Esophagus mucosa (tissue), 1 donor: ENCODE measurements around the gene SAPCD1. TPM values are rescaled to one million over a fixed set of nuclear protein-coding genes. Genes with fewer than 3 reads are reported as not detected.

Experiments used
- ATAC-seq: fragments of 200-7000 bp; cut with Tn5 transposase; one replicate; pipeline ENCODE4 v1.9.1; 2020
- total RNA-seq: library from RNA; stranded (reverse); gene quantifications from one replicate; pipeline ENCODE4 v1.2.4, GENCODE V29; 2023
- donor health status: DM: yes; HTN: yes; CAD: no.

SAPCD1 gene
- 0.64 TPM for total RNA-seq

DNA sequence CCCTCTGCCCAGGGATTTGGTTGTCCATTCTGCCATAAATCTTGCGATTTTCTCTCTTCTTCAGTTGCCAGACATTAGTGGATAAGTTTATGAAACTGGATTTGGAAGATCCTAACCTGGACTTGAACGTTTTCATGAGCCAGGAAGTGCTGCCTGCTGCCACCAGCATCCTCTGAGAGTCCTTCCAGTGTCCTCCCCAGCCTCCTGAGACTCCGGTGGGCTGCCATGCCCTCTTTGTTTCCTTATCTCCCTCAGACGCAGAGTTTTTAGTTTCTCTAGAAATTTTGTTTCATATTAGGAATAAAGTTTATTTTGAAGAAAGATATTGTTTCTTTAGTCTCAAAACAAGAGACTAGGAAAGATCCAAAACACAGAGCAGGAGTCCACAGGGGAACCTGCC is at the start of gene SAPCD1:
Gene SAPCD1, plus strand, starts transcription at position 301 of the 400 bp plus-strand sequence. CDS start 399 bp downstream, outside the sequence.
- no peak for ATAC-seq

DNA sequence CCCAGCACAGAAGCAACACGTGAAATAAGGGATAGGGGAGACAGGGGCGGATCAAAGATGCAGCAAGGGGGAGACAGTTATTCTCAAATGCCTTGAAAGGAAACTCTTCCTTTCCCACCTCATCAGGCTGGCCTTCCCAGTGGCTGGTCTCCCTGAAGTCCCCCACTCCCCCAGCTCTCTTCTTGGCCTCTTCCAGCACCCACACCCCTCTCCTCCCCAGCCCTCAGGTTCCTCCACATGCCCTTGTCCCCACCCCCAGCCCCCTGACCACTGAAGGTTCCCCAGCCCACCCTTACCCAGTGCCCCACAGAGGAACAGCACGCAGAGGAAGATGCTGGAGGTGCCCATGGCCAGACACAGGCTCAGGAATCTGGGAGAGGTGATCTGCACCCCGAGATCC is 49.0 kb upstream of the SAPCD1 start:
- ATAC-seq, result no peak

DNA sequence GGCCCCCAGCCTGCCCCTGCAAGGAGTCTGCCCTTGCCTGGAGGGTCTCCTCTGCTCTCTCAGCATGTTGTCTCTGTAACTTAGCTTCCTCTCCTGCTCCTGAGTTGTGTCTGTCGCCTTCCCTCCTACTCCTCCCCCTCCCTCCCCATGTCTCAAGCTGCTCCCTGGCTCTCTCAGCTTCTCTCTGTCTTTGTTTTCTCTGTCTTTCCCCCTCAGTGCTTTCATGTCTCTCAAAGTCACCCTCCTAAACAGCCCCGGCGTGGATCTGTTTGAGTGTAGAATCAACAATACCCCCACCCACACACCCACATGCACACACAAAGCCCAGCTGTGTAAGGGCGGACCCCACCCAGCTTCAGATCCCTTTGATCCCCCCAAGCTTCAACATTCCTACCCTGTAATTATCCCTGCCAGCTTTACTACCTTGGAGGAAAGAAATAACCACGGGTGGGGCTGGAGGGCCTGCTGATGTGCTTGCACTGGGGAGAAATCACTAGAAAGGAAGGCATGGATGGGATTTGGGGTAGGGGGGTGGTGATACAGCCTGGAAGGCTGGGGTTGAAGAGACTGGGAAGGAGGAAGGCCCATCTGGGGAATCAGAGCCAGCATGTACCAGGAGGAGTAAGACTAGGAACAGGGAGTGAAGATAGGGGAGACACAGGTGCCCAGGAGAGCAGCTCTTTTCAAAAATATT is 48.3 kb upstream of the SAPCD1 start:
- no peak for ATAC-seq

DNA sequence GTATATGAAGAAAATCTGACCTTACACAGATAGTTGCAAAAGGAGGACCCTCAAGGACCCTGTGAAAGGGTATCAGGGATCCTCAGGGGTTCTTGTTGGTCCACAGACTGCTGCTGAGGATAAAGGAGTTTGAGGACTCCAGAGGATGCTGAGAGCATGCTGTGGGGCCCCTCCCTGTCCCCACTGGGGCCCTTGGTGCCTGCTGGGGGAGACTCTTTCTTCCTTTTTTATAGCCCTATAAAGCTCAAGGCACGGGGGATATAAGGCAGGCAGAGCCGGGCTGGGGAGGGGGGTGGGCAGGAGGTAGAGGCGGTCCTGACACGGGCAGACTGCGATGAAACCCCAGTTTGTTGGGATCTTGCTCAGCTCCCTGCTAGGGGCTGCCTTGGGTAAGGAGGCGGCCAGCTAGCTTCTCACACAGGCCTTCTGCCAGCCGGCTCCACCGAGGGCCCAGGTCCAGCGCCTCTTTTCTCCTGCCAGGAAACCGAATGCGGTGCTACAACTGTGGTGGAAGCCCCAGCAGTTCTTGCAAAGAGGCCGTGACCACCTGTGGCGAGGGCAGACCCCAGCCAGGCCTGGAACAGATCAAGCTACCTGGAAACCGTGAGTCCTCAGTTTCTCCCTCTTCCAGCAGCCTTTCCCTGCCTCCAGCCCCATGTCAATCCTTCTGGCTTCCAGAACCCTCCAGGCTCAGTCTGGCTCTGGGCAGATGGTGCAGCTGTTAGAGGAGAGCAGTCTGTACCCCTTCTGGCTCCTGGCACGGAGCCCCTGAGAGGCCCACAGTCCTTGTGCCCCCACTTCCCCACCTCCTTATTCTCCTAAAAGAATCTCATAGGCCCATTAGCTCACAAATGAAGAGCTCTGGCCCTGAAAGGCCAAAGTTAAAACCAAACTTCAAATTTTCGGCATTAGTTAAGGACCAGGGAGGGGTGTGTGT is 47.2 kb upstream of the SAPCD1 start, which contains the start of gene LY6G6D:
Gene LY6G6D, plus strand, starts transcription at position 327 of the 937 bp plus-strand sequence. Its CDS starts 8 bp downstream, at position 335.
- no peak for ATAC-seq

DNA sequence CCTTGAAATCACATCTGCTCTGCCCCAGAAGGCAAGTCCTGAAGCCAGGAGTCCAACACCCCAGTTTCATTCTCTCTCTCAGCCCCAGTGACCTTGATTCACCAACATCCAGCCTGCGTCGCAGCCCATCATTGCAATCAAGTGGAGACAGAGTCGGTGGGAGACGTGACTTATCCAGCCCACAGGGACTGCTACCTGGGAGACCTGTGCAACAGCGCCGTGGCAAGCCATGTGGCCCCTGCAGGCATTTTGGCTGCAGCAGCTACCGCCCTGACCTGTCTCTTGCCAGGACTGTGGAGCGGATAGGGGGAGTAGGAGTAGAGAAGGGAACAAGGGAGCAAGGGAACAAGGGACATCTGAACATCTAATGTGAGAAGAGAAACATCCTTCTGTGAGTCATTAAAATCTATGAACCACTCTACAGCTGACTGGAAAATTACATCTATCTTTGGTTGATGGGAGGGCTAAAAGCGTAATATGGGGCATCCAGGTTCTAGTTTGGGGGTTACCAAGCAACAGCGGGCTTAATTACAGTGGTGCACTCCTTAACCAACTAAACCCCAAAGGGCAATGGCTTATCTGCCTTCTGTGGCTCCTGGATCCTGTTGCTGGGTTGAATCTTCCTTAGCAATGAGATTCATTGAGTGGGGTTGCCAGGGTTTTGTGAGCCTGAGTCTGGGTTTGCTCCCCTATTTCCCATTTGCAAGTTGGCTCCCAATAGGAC is 44.8 kb upstream of the SAPCD1 start:
- ATAC-seq, result peak; percentile 42

DNA sequence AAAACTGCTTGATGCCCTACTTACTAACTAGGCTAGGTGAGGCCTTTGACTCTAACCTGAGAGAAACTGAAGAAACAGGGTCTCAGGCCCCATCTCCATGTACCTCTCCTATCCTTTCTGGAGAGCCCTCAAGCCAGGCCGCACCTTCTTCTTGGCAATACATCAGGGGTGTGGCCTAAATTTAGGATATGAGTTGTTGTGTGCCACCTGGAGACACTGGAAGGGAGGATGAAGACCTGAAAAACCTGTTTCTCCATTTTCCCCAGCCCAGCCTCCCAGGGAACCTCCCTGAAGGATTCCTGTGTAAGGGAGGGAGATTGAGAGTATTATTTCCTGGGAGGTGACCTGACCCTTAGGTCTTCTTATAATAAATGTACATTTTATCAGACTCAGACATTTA is 44.2 kb upstream of the SAPCD1 start:
- peak; percentile 80 for ATAC-seq

DNA sequence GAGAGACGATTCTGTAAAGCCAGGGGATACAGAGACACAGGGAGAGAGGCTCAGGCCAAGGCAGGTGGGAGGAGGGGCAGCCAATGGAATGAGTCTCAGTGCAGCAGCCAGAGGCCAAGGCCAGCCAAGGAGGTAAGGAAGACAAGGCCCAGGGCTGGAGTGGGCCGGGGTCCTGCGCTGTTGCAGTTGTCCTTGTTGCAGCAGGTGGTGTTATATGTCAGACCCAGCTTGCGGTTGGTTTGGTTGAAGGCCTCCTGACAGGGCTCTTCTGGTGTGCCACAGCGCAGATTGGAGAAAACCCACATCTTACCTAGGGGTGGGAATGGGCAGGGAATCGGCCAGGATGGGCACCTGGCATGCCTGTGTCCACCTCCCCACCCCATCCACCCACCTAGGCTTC is 43.5 kb upstream of the SAPCD1 start:
- ATAC-seq, result no peak

DNA sequence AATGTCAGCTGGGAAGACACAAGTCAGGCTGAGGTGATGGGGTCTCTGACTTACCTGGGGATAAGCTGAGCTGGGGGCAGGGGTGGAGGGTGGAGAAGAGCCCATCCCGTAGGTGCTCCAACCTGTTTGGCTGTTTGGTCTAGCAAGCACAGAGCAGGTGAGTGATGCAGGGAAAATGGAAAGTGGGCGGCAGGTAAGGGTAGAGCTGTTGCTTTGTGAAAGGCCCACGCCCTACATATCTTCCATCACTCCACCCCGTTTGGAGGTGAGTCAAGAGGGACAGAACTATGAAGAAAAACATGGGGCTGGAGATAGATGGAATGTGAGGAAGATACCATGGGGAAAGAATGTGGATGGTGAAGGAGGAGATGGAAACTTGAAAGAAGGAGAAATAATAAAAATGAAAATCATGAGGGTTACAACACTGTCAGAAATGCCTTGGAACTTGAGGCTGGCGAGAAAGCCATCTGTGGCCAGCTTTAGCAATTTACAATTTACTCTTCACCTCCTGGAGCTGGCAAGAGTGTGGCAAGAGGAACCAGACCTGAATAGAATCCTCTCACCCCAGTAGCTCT is 42.2 kb upstream of the SAPCD1 start:
- peak; percentile 83 for ATAC-seq

DNA sequence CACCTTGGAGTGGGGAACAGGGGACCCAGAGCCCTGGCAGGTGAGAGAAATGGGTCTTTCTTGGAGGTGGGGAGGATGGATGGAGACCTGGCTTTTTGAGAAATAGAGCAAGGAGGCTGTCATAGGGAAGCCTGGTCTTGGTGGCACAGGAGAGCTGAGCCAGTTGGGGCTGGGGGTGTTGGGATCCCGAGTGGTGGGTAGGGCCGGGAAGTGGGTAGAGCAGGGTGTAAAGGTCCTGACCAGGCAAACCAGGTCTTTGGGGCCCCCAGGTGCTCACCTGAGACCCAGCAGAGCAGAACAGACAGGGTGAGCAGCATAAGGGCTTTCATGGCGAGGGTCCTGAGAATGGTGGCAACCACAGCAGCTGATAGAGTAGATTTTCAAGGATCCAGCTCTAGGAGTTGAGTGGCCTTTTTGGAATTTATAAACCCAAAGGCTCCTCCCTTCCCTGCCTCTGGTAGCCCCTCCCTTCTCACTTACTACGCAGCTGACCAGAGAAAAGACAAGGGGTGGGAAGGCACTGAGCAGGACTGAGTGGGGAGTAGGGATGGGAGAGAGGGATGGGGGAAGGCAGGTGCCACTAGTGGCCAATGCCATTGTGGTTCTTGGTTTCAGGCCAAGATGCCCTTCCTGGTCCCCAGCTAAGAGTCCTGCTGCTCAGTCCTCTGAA is 41.0 kb upstream of the SAPCD1 start, which contains the start of gene LY6G6C:
Gene LY6G6C, minus strand, starts transcription at position 396 of the 670 bp plus-strand sequence. Its CDS starts 67 bp downstream, at position 329.
- no peak for ATAC-seq

DNA sequence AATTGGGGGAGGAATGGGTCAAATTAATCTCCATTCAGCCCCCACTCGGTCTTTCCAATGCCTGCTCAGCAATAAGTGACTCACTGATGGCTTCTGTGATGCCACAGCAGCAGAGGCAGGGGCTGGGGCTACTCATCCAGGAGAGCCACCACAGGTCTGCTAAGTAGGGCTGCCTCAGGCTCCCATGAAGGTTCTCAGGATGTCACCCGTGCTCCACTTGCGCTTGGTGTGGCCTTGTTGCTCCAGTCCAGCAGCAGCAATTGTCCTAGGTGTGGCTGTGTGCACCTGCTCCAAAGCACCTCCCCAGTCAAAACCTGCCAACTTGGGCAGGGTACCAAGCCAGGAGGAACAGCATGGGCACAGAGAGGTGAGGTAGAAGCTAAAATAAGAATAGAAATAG is 40.3 kb upstream of the SAPCD1 start:
- no peak for ATAC-seq

DNA sequence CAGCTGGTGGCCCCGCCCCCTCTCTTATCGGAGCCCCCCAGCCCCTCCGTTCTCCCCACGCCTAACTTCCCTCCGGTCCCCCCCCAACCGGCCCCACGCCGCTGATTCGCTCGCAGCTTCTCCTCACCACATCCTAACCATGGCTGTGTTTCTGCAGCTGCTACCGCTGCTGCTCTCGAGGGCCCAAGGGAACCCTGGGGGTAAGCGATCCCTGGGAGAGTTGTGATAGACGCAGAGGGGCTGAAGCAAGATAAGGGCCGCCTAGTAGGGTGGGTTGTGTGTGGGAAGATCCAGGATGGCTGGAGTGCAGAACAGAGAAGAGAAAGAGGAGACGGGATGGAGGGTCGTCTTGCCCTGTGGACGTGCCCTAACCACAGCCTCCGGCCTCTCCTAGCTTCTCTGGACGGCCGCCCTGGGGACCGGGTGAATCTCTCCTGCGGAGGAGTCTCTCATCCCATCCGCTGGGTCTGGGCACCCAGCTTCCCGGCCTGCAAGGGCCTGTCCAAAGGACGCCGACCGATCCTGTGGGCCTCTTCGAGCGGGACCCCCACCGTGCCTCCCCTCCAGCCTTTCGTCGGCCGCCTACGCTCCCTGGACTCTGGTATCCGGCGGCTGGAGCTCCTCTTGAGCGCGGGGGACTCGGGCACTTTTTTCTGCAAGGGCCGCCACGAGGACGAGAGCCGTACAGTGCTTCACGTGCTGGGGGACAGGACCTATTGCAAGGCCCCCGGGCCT is 39.0 kb upstream of the SAPCD1 start, which contains the start of gene MPIG6B:
Gene MPIG6B, plus strand, starts transcription at position 129 of the 735 bp plus-strand sequence. Its CDS starts 11 bp downstream, at position 140.
- no peak for ATAC-seq

DNA sequence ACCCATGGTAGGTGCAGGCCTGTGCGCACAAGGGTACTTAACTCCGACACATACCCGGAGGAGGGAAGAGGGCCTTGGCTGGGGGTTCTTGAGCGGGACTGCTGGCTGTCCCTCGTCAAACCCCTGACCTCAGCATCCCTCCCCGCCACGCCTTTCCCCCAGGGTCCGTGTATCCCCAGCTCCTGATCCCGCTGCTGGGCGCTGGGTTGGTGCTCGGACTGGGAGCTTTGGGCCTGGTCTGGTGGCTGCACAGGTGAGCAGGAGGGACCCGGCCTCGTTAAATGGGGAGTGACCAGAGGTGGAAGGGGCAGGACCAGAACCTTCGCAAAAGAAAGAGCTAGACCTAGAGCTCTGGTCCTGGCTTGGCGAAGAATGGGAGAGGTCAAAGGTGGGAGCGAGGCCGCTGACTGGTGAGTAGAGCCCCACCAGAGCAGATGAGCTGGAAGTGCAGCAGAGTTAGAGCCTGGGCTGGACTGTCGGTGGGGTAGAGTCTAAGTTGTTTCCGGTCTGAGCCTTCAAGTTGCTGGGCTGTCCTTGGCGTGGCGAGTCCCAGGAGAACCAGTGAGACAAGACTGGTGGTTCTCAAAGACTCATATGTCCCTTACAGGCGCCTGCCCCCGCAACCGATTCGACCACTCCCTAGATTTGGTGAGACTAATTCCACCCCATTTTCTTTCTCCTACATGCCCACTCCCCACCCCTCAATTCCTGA is 38.3 kb upstream of the SAPCD1 start:
- no peak for ATAC-seq

DNA sequence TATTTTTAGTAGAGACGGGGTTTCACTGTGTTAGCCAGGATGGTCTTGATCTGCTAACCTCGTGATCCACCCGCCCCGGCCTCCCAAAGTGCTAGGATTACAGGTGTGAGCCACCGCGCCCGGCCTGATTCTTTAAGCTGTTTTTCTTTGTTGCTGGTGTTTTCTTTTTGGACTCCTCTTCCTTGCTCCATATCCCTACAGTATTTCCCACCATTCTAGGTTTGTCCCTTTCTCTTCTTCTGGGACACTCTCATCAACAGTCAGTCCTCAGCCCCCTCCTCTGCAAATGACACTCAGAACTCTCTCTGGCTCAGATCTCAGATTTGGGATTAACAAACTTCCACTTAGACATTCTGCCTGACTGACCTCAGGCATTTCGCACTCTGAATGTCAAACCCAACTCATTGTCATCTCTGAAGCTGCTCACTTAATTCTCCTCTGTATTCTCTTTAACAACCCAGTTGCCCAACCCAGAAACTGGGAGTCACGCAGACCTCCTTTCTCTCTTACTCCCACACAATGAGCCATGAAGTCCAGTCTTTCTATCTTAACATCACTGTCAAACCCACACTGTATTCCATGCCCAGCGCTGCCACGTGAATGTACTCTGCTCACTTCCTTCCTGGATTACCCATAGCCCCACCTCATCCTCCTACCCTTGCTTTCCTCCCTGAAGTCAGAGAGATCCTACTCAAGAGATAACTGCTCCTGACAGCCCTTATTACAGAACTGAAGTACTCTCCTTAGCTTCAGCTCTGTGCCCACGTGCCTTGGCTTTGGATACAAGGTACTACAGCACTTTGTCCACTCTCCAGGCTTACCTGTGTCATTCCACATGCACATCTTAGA is 36.7 kb upstream of the SAPCD1 start:
- no peak for ATAC-seq

DNA sequence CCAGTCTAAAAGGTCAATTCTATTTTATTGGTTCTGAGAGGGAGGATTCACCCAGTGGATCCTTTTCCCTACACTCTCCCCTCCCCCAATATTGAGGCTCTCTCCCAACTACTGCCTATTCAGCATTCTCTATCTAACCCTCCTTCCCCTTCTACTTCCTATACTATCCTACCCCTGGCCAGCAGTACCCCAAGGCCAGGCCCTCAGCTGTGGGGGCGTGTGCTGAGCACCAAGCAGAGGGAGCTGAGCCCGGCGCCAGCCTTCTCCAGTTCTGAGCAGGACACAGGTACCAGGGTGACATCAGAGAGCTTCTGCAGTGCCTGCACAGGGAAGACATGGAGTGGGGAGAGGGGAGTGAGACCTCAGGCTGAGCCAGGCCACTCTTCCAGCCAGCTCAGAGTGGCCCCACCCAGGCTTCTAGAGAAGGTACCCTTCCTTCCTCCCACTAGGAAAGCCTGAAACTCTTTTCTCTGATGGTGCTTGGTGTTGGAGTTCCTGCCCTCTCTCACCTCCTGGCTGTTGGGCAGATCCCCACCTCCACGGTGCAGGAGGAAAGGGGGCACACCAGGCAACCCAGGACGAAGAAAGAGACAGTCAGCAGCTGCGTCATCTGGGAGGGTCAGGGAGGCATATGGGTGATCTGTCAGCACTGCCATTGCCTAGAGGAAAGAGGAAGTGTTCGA is 35.3 kb upstream of the SAPCD1 start:
- ATAC-seq, result no peak

DNA sequence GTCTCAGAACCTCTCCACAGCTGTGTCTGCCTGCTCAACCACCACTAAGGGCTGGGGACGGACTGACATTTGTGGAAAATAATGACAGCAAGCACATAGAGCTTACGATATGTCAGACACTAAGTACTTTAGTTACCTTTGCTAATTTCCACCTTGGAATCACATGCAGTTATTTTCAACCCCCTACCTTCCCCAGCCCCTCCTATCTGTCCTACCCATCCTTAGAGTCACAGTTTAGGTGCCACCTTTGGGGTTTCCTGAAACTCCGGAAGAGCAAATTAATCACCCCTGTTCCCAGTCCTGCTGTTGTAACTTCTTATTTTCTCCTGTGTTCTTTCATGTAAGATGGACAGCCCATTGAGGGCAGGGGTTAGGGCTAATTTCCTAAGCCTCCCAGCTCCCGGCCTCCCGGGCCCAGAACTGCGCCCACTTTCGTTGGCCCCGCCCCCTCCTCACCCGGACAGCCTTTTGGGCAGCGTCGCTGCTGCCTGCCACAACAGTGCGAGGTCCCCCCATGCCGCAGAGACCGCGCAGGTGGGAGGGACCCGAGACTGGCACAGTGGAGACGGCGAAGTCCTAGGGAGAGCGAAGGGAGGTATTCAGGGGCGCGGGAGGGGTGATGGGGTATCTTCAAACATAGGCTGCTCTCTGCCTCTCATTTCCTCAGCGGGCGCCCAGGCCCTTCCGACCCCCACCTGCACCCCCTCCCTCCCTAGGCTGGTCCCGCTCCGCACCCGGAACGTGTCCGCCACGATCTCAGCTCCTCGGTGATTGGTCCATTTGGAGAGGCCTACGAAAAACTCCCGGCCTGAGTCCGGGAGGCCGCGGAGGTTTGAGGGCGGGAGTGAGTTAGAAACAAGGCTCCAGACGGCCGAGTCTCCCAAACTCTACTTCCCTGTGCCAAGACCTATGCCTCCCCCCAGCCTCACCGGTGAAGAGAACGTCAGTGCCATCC is 34.5 kb upstream of the SAPCD1 start:
- ATAC-seq, result no peak

DNA sequence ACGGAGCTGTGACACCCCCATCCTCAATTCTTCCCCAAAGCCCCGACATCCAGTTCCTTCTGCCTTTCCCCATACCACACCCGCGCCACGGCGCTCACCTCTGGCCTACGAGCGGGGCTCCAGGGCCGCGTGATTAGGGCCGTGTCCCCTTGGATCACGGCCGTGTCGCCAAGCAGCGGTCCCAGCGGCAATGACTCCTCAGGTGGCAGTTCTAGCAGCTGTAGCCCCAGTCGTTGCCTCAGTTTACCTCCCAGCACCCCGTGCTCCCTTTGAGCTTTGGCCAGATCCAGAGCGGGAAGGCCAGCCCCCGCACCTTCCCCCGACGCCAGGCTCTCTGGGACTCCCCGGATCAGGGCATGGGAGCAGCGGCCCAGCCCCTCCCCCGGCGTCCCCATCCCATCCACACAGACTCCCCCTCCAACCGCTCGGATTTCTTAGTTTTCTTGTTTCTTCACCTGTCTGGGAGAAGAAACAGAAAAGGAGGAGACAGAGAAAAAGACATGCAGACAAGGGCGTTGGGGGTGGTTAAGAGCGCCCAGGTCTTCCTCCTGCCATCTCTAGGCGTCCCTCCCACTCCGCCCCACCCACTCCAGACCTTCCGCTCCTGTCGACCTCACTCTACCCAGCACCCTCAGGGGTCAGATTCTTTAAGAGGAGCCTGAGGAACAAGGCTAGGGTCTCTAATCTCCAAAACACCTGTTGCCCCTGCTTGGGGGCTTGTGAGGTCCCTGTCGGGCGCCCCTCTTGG is 33.5 kb upstream of the SAPCD1 start, which contains the start of gene DDAH2:
Gene DDAH2, minus strand, starts transcription at position 533 of the 748 bp plus-strand sequence. Its CDS starts 138 bp downstream, at position 395.
- peak; percentile 43 for ATAC-seq
